K562 (cell line): ENCODE data around the gene EML5. TPM values are rescaled to one million over a fixed set of nuclear protein-coding genes. Genes with fewer than 3 reads are reported as not detected.

ENCODE experiments used
- BRCA1 ChIP-seq, 2 experiments: fragments of 450-650 bp in 1 of 2; sonication (generic) in 1 of 2; formaldehyde crosslinking in 1 of 2; IDR thresholded peaks; 2 replicates each; pipeline versions ENCODE4 v1.5.0 to v1.6.1; 2017 to 2020; ENCODE audit warnings: mild to moderate bottlenecking in 1 of 2, missing genetic modification reagents in 1 of 2
- CEBPB ChIP-seq: fragments of 450-650 bp; IDR thresholded peaks from 2 replicates; pipeline ENCODE4 v1.6.1; 2016; ENCODE audit warnings: missing genetic modification characterization, missing compliant biosample characterization
- CREM ChIP-seq: IDR thresholded peaks from 2 replicates; pipeline ENCODE4 v1.6.1; 2014; ENCODE audit warnings: antibody characterized with exemption, low read depth
- CTBP1 ChIP-seq: fragments of 450-650 bp; IDR thresholded peaks from 2 replicates; pipeline ENCODE4 v1.6.1; 2016; ENCODE audit warnings: borderline replicate concordance
- EP300 ChIP-seq: IDR thresholded peaks from 2 replicates; pipeline ENCODE4 v1.6.1; 2012; ENCODE audit warnings: low read length, improper control_type of control experiment
- GTF2E2 ChIP-seq: fragments of 200-800 bp; sonication (Bioruptor generic); IDR thresholded peaks from 2 replicates; pipeline ENCODE4 v1.6.1; 2016; ENCODE audit warnings: missing genetic modification characterization, missing compliant biosample characterization
- HNRNPLL ChIP-seq: fragments of 200-400 bp; formaldehyde crosslinking; IDR thresholded peaks from 2 replicates; pipeline ENCODE4 v1.6.1; 2017; ENCODE audit warnings: low read length, low read depth, mild to moderate bottlenecking; ENCODE audit not compliant: poor library complexity, severe bottlenecking
- IRF1 ChIP-seq: sonication (generic); formaldehyde crosslinking; IDR thresholded peaks from 2 replicates; pipeline ENCODE4 v1.8.0; 2022; ENCODE audit warnings: missing genetic modification reagents, mild to moderate bottlenecking, borderline replicate concordance
- PCBP2 ChIP-seq: fragments of 200-400 bp; formaldehyde crosslinking; IDR thresholded peaks from 2 replicates; pipeline ENCODE4 v1.6.1; 2018; ENCODE audit warnings: low read length, low read depth, mild to moderate bottlenecking, moderate library complexity; ENCODE audit not compliant: poor library complexity, severe bottlenecking
- POLR3G ChIP-seq: IDR thresholded peaks from 2 replicates; pipeline ENCODE4 v1.6.1; 2011; ENCODE audit not compliant: insufficient read length, insufficient replicate concordance; ENCODE audit errors: extremely low read depth
- TEAD4 ChIP-seq, 2 experiments: sonication (generic) in 1 of 2; formaldehyde crosslinking in 1 of 2; IDR thresholded peaks; 2 replicates each; pipeline versions ENCODE4 v1.6.1 to v1.8.0; 2012 to 2022; ENCODE audit warnings: borderline replicate concordance in 1 of 2, inconsistent platforms in 1 of 2, low read length in 1 of 2, mild to moderate bottlenecking in 1 of 2, missing genetic modification reagents in 1 of 2
- U2AF1 ChIP-seq: fragments of 200-400 bp; formaldehyde crosslinking; optimal IDR thresholded peaks from 2 replicates; pipeline ENCODE3; 2017; ENCODE audit warnings: mild to moderate bottlenecking, low read depth, low read length, moderate library complexity
- USF1 ChIP-seq: sonication (generic); formaldehyde crosslinking; IDR thresholded peaks from 2 replicates; pipeline ENCODE4 v1.9.0; 2022; ENCODE audit warnings: mild to moderate bottlenecking, missing genetic modification reagents
- ZKSCAN8 ChIP-seq: fragments of 200-800 bp; sonication (Bioruptor generic); IDR thresholded peaks from 2 replicates; pipeline ENCODE4 v1.6.1; 2016; ENCODE audit warnings: missing genetic modification characterization, missing compliant biosample characterization
- ZNF239 ChIP-seq: fragments of 250-450 bp; sonication (Bioruptor Pico); IDR thresholded peaks from 2 replicates; pipeline ENCODE4 v1.4.0; 2020; ENCODE audit warnings: mild to moderate bottlenecking
- ZNF408 ChIP-seq: fragments of 250-450 bp; sonication (Bioruptor Pico); IDR thresholded peaks from 2 replicates; pipeline ENCODE4 v1.4.0; 2020; ENCODE audit warnings: low read depth, mild to moderate bottlenecking, moderate library complexity
- polyA plus RNA-seq, 8 experiments: library from polyadenylated mRNA; depleted of rRNA in 4 of 8; stranded (reverse) in 5 of 8; unstranded in 3 of 8; fragments of >200 nt; fragmentation: Nextera tagmentation in 2 of 8; fragmentation: Illumina TruSeq in 1 of 8; extraction: Ambion mirVana in 2 of 8; extraction: Trizol in 1 of 8; gene quantifications; 2 replicates each; pipeline versions ENCODE4 v1.2.1 to v1.2.3, GENCODE V29; 2011 to 2014; ENCODE audit warnings: inconsistent platforms in 1 of 8, missing spikeins in 1 of 8
- total RNA-seq, 7 experiments: library from RNA; depleted of rRNA in 6 of 7; stranded (reverse); fragments of >200 nt in 6 of 7; fragmentation: Illumina TruSeq in 2 of 7; extraction: Trizol in 2 of 7; gene quantifications; 2 replicates each; pipeline versions ENCODE4 v1.2.1 to v1.2.3, GENCODE V29; 2011 to 2021; ENCODE audit warnings: low replicate concordance in 1 of 7
- TF ChIP-seq, protein P1 (sequence below): fragments of 450-650 bp; formaldehyde crosslinking; IDR thresholded peaks from 2 replicates; pipeline ENCODE4 v1.4.0; 2020; ENCODE audit warnings: mild to moderate bottlenecking, mixed read lengths
- TF ChIP-seq, protein P2 (sequence below): fragments of 150-350 bp; IDR thresholded peaks from 2 replicates; pipeline ENCODE4 v1.6.1; 2014; ENCODE audit warnings: low read depth, mild to moderate bottlenecking, low read length, borderline replicate concordance

EML5 gene
- total and polyA plus RNA-seq, 9 of the 15 experiments (the other 6 are each of a cell fraction or from before 2014, with no cell fraction given) = 0.06 to 0.34 (median 0.22) TPM

- TF ChIP-seq ZNF408 (CRISPR knock-in tag) = no peak
- no peak for TF ChIP-seq BRCA1 (IDR thresholded peaks at IDR 0.05)
- TF ChIP-seq BRCA1 (CRISPR knock-in tag; IDR thresholded peaks at IDR 0.05) = no peak
- TF ChIP-seq, protein P1, sequence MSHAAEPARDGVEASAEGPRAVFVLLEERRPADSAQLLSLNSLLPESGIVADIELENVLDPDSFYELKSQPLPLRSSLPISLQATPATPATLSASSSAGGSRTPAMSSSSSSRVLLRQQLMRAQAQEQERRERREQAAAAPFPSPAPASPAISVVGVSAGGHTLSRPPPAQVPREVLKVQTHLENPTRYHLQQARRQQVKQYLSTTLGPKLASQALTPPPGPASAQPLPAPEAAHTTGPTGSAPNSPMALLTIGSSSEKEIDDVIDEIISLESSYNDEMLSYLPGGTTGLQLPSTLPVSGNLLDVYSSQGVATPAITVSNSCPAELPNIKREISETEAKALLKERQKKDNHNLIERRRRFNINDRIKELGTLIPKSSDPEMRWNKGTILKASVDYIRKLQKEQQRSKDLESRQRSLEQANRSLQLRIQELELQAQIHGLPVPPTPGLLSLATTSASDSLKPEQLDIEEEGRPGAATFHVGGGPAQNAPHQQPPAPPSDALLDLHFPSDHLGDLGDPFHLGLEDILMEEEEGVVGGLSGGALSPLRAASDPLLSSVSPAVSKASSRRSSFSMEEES (CRISPR knock-in tag) = no peak
- TF ChIP-seq USF1 = no peak
- no peak for TF ChIP-seq CREM
- TF ChIP-seq GTF2E2 (tag) = no peak; the same call in 1 of the 2 replicates
- TF ChIP-seq ZKSCAN8 (CRISPR knock-in tag) = no peak
- TF ChIP-seq U2AF1 = no peak
- TF ChIP-seq EP300 = no peak
- no peak for TF ChIP-seq PCBP2
- TF ChIP-seq HNRNPLL = peak; percentile 98
- TF ChIP-seq IRF1 (CRISPR knock-in tag) = no peak
- no peak for TF ChIP-seq TEAD4 (IDR thresholded peaks at IDR 0.05; ENCODE audit: low read length)
- TF ChIP-seq TEAD4 (CRISPR knock-in tag; IDR thresholded peaks at IDR 0.05; ENCODE audit: borderline replicate concordance) = no peak
- TF ChIP-seq CEBPB (tag) = no peak
- TF ChIP-seq, protein P2, sequence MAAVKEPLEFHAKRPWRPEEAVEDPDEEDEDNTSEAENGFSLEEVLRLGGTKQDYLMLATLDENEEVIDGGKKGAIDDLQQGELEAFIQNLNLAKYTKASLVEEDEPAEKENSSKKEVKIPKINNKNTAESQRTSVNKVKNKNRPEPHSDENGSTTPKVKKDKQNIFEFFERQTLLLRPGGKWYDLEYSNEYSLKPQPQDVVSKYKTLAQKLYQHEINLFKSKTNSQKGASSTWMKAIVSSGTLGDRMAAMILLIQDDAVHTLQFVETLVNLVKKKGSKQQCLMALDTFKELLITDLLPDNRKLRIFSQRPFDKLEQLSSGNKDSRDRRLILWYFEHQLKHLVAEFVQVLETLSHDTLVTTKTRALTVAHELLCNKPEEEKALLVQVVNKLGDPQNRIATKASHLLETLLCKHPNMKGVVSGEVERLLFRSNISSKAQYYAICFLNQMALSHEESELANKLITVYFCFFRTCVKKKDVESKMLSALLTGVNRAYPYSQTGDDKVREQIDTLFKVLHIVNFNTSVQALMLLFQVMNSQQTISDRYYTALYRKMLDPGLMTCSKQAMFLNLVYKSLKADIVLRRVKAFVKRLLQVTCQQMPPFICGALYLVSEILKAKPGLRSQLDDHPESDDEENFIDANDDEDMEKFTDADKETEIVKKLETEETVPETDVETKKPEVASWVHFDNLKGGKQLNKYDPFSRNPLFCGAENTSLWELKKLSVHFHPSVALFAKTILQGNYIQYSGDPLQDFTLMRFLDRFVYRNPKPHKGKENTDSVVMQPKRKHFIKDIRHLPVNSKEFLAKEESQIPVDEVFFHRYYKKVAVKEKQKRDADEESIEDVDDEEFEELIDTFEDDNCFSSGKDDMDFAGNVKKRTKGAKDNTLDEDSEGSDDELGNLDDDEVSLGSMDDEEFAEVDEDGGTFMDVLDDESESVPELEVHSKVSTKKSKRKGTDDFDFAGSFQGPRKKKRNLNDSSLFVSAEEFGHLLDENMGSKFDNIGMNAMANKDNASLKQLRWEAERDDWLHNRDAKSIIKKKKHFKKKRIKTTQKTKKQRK = no peak
- no peak for TF ChIP-seq POLR3G
- no peak for TF ChIP-seq ZNF239
- TF ChIP-seq CTBP1 = peak; percentile 92
These were observed 229.7 kb downstream of the EML5 start, which contains the start of gene ZC3H14 (continued) for GRCh38 chr14:88562831-88563686.
